Measurements from ENCODE around the gene IFITM1.
"Not testable (repeated sequence)": the region's sequence is repeated elsewhere in the genome, so short reads cannot be mapped to it uniquely, and the experiment has no call there.

Gene IFITM1

DNA sequence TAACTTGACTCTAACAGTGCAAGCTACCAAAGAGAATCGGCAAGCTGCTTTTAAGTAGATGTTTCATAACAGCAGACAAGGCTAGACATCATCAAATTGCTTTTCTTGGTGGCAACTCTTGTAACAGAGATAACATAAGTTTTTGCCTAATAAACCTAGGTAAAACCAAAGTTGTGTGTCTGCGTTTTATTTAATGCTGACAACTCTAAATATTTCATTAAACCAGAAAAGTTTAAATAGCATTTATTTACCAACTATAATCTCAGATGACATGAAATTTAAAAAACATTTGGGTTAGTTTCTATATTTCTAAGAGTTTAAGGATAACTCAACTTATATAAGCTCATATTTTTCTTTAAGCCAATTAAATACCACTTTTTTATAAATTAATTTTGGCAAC lies 26.1 kb downstream of the IFITM1 start:
- TF ChIP-seq POLR2A (IDR thresholded peaks at IDR 0.05; ENCODE audit: low read depth, low read length), result no peak
- FAIRE-seq (no peak), DNase-seq (ENCODE audit: insufficient read length, low spot score) (no peak)

DNA sequence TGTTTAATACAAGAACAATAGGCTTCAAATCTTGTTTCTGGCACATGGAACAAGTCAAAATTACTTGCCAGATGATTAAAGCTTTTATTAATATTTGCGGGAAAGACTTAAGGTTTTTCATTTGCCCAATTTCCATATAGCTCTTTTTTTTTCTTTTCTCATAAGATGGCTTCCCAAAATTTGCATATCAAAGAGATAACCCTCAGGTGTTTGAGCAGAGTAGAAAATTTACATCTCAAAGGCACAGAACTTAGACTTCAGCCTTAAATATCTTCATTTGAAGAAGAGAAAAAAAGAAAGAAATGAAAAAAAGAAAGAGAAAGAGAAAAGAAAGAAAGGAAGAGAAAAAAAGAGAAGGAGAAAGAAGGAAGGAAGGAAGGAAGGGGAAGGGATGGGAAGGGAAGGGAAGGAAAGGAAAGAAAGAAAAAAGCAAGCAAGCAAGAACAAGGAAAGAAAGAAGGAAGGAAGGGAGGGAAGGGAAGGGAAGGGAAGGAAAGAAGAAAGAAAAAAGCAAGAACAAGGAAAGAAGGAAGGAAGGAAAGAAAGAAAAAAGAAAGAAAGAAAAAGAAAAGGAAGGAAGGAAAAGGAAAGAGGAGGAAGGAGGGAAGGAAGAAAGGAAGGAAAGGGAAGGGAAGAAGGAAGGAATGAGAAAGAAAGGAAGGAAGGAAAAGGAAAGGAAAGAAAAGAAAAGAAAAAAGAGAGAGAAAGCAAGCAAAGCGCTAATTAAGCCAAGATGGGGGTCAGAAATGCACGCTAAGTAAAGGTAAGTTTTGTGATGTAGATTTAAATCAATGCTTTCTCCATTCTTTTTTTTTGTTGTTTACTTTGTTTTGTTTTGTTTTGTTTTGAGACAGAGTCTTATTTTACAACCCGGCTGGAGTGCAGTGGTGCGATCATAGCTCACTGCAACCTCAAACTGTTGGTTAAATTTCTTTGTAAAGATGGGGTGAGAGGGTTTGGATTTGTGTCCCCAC lies 27.0 kb downstream of the IFITM1 start:
- FAIRE-seq, result no peak
- no peak for TF ChIP-seq POLR2A (IDR thresholded peaks at IDR 0.05; ENCODE audit: low read depth, low read length)
- DNase-seq (ENCODE audit: insufficient read length, low spot score), result no peak

DNA sequence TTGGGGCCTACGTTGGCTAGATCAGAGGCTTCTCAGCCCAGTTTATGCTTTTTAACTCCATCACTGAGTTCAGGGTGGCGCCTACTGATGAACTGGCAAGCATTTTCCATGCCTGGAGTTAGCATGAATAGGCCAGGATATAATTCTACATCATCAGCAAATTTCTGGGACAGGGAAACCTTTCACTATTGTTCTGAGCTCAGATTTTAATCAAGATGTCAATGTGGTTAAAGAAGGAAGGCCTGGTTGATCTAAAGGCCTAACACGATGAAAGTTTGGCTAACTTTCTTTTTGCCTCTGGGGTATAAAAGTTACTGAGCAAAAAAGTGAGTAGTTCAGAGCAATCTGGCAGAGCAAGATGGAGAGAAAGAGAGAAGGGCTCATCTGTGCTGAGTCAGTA lies 28.5 kb downstream of the IFITM1 start:
- TF ChIP-seq POLR2A (IDR thresholded peaks at IDR 0.05; ENCODE audit: low read depth, low read length), result no peak
- DNase-seq (ENCODE audit: insufficient read length, low spot score) (no peak), FAIRE-seq (no peak)

- TF ChIP-seq POLR2A (IDR thresholded peaks at IDR 0.05; ENCODE audit: low read depth, low read length), result no peak
- FAIRE-seq (no peak), DNase-seq (ENCODE audit: insufficient read length, low spot score) (no peak)
Measured at GRCh38 chr11:344836-345578, 31.2 kb downstream of the IFITM1 start.

DNA sequence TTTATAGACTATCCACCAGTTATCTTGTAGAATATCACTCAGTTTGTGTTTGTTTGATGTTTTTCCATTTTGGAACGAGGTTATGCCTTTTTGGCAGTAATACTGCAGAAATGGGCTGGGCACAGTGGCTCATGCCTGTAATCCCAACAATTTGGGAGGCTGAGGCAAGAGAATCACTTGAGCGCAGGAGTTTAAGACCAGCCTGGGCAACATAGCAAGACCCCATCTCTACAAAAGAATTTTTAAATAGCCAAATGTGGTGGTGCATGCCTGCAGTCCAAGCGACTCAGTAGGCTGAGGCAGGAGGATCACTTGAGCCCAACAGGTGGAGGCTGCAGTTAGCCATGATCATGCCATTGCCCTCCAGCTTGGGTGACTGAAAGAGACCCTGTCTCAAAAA lies 32.7 kb downstream of the IFITM1 start:
- TF ChIP-seq POLR2A (IDR thresholded peaks at IDR 0.05; ENCODE audit: low read depth, low read length), result no peak
- no peak for FAIRE-seq
- DNase-seq (ENCODE audit: insufficient read length, low spot score), result no peak

- not testable (repeated sequence) for FAIRE-seq; DNase-seq (ENCODE audit: insufficient read length, low spot score)
Measured at GRCh38 chr11:349270-349954, 35.6 kb downstream of the IFITM1 start.

DNA sequence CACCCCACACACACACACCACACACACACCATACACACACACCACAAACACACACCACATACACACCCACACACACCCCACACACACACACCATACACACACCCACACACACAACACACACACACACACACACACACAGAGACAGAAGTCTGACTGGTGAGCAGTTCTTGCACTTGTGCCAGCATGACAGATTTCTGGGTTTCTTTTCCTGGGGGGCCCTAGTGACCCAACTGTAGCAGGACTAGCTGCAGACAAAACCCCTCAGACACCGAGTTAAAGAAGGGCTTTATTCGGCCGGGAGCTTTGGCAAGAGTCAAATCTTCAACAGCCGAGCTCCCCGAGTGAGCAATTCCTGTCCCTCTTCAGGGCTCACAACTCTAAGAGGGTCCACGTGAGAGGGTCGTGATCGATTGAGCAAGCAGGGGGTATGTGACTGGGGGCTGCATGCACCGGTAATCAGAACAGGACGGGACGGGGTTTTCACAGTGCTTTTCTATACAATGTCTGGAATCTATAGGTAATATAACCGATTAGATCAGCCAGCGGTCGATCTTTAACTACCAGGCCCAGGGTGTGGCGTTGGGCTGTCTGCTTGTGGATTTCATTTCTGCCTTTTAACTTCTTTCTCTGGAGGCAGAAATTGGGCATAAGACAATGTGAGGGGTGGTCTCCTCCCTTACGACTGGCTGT lies 36.3 kb downstream of the IFITM1 start:
- not testable (repeated sequence) for FAIRE-seq; DNase-seq (ENCODE audit: insufficient read length, low spot score)

GRCh38 chr11:350723-351255 lies 36.9 kb downstream of the IFITM1 start:
- FAIRE-seq, result no peak
- no peak for DNase-seq (ENCODE audit: insufficient read length, low spot score)

GRCh38 chr11:351411-351810 lies 37.6 kb downstream of the IFITM1 start:
- no peak for DNase-seq (ENCODE audit: insufficient read length, low spot score)
- no peak for FAIRE-seq
- no peak for TF ChIP-seq POLR2A (IDR thresholded peaks at IDR 0.05; ENCODE audit: low read depth, low read length)

More at GRCh38 chr11:350723-351255, 36.9 kb downstream of the IFITM1 start:
- TF ChIP-seq POLR2A (IDR thresholded peaks at IDR 0.05; ENCODE audit: low read depth, low read length), result no peak

DNA sequence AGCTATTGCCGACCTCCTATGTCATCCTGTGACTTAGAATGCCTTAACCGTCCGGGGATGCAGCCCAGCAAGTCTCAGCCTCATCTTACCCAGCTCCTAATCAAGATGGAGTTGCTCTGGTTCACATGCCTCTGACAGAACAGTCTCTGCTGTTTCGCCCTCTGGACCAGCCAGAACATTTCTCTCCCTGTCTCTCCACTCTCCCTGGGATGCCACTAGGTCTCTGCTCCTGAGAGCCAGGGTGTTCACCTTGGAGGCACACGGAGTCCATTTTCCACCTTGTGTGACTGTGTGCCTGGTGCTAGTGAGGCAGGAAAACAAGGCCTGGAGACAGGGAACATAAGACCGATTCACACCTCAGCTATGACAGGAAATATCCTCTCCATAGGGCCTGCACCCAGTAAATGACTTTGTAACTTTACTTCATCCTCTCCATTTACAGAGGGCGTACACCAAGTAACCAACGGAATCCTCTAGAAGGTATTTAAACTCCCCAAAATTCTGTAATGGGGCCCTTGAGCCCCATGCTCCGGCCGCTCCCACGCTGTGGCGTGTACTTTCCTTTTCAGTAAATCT lies 38.7 kb downstream of the IFITM1 start:
- DNase-seq (ENCODE audit: insufficient read length, low spot score) (no peak), FAIRE-seq (no peak)
- TF ChIP-seq POLR2A (IDR thresholded peaks at IDR 0.05; ENCODE audit: low read depth, low read length), result no peak

DNA sequence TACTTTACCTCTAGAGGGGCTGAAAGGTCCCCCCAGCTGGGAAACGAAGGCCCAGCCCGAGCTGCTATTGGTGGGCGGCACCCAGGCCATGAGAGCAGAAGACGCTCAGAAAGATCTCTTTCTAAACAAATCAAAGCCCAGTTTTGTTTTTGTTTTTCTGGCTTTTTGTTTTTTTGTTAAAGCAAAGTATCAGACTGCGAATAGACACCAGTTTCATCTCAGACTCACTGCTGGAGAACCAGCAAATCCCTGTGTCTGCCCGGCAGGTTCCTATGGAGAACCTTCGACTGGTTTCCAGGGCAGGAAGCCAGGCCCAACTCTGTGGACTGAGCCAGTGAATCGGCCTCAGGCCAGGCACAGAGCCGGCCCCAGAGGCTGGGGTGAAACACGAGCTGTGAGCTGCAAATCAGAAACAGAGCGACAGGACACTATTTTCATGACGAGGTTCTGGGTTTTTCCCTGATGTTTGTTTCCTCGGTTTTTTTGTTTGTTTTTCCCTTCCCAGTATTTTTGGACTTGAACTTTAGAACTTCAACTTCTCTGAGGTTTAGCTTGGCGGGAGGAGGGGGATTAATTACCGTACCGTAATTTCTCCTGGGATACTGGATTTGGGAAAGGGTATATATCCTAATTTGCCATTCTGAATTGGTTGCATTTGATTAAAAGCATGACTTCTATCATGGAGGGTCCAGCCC lies 39.5 kb downstream of the IFITM1 start:
- DNase-seq (ENCODE audit: insufficient read length, low spot score), result no peak
- no peak for TF ChIP-seq POLR2A (IDR thresholded peaks at IDR 0.05; ENCODE audit: low read depth, low read length)
- FAIRE-seq, result no peak

- no peak for FAIRE-seq
Measured at GRCh38 chr11:355581-356458, 42.0 kb downstream of the IFITM1 start.

More at GRCh38 chr11:355581-356458, 42.0 kb downstream of the IFITM1 start:
- TF ChIP-seq POLR2A (IDR thresholded peaks at IDR 0.05; ENCODE audit: low read depth, low read length), result peak; percentile 85
- peak; percentile 92 for DNase-seq (ENCODE audit: insufficient read length, low spot score)

Measured in H54 (cell line).